Stimulated activated CD8-positive, alpha-beta memory T cell treated with anti-CD3 and anti-CD28 coated beads, Interleukin-4, amount 100 ng/mL, for 24 hours (primary cell): Measurements from ENCODE around the gene METTL4.

Experiments
- DNase-seq: peaks from one replicate; pipeline ENCODE4 v3.0.0-alpha.2; 2020; ENCODE audit warnings: low read depth

Gene METTL4, protein sequence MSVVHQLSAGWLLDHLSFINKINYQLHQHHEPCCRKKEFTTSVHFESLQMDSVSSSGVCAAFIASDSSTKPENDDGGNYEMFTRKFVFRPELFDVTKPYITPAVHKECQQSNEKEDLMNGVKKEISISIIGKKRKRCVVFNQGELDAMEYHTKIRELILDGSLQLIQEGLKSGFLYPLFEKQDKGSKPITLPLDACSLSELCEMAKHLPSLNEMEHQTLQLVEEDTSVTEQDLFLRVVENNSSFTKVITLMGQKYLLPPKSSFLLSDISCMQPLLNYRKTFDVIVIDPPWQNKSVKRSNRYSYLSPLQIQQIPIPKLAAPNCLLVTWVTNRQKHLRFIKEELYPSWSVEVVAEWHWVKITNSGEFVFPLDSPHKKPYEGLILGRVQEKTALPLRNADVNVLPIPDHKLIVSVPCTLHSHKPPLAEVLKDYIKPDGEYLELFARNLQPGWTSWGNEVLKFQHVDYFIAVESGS

DNA sequence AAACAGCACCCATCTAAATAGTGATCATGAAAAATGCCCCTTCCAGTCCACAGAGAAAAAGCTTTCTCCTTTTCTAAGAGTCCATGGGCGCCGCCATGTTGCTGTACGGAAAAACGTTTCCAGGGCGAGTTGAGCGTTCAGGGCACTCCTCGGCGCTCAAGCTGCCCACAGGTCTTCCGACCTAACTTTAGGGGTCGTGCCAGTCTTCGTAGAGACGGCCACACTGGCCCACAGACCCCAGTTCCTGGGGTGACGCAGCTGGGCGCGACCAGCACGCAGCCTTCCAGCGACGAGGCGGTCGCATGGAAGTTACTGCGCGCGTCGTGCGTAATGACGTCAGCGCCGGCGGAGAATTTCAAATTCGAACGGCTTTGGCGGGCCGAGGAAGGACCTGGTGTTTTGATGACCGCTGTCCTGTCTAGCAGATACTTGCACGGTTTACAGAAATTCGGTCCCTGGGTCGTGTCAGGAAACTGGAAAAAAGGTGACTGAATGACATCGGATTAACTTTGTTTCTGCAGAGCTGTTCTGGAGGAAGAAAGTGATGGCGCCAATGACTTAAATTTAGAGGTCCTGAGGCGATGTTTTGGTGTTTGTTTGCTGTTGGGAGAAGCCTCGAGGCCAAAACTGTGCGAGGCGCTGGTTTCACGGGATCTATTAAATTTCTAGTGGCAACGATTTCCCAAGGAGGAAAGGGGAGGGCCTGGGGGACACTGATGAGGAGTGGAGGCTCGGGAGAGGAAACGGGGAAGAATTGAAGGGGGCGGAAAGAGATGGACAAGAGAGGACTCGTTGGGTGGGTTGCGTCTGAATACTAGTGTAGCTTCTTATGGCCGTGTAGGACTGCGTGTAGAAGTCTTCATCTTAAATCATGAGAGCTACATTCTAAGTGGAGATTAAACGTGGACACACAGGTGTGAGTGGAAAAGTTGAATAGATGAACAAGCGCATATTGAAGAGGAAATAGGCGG lies at the start of gene METTL4, which contains the start of gene NDC80:
METTL4 (minus strand) TSS at position 306 of the 971 bp plus-strand sequence. CDS start 4,289 bp downstream, outside the sequence.
NDC80 (plus strand) TSS at position 358 of the 971 bp plus-strand sequence. CDS start 1,429 bp downstream, outside the sequence.
- DNase-seq: peak; percentile 77

DNA sequence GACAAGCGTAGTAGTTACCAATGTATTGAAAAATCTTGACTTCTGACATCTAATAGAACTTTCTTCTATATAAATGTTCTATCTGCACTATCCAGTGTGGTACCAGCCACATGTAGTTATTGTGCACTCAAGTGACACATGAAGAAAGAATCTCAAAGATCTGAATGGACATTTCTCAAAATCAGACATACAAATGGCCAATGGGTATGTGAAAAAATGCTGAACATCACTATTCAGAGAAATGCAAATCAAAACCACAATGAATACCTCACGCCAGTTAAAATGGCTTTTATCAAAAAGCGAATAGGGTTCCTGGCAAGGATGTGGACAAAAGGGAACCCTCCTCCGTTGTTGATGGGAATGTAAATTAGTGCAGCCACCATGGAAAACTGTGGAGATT lies 46.7 kb upstream of the METTL4 start:
- no peak for DNase-seq

DNA sequence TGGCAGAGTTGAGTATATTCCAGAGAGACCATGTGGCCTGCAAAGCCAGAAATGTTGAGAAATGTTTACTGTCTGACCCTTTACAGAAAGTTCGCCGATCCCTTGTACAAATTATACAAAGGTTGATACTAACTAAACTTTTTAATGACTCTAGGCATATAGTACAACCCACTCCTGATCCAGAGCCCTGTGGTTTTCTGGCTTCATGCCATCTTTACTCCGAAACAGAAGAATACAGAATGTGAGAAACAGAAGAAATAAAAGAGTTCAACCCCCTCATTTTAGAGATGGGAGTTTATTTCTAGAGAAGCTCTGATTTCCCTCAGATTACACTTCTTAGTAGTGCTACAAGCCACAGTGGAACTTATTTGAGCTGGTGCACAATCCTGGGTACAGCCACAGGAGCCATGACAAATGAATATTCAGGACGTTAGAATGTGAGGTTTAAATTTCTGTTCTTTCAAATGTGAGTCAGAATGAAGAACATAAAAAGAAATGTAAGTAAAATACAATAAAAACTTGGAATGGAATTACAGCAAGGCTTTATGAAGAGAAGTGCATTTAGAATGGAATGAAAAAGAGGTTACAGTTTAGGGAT lies 46.2 kb upstream of the METTL4 start:
- DNase-seq: no peak

DNA sequence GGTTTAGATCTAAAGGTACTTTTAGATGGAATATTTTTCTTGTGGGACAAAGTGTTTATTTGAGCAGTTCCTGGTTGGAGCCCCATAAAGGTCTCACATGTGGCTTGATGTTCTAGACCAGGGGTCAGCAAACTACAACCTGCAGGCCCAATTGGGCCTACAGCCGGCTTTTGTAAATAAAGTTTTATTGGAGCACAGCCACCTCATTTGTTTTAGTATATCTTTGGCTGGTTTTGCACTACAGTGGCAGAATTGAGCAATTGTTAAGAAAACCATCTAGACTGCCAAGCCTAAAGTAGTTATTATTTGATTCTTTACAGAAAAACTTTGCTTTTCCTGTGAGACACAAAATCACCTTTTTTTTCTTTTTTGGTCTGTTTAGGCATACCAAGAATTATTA lies 41.7 kb upstream of the METTL4 start:
- DNase-seq: no peak

DNA sequence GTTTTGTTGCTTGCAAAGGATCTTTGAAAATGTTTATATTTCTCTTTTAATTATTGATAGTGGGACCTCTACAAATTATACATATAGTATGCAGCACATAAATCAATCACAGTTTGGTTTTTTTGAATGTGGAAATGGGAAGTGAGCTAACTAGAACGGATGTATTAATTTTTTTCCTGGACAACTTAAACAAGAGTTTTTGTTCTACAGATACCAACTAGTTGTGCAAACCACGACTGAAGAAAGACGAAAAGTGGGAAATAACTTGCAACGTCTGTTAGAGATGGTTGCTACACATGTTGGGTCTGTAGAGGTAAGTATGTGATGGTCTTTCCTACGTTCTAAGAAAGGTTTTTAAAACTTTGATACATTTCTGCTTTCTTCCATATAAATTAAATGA lies 39.2 kb upstream of the METTL4 start:
- no peak for DNase-seq

DNA sequence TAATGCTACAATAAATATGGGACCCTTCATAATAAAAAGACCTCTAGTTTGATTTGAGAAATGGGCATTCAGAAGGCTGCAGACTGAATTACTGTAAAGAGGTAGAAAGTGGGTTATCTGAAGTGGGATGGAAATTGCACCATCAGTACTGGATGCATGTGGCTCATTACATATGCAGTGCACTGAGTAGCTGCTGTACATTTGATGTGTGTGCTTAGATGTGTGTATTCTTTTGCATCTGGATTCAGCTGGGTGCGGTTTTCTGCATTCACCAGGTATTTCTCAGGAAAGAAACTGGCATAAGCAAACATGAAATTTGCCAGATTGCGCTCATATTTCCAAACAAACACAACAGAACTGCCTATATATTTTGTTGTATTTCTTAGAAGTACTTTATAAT lies 38.3 kb upstream of the METTL4 start:
- no peak for DNase-seq

DNA sequence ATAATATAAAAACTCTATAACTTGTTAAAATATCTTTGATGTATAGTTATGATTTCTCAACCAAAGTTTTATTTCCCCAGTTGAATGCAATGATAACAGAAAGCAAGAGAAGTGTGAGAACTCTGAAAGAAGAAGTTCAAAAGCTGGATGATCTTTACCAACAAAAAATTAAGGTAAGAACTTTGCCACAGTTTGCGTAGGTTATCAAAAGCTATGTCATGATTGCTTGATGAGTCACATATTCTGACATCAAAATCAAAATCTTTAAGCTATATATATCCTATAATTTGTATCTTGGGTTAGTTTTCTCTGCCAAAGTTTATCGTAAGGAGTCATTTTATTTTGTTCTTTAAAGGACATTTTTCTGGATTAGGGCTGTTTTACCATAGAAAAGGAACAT lies 35.0 kb upstream of the METTL4 start:
- no peak for DNase-seq

DNA sequence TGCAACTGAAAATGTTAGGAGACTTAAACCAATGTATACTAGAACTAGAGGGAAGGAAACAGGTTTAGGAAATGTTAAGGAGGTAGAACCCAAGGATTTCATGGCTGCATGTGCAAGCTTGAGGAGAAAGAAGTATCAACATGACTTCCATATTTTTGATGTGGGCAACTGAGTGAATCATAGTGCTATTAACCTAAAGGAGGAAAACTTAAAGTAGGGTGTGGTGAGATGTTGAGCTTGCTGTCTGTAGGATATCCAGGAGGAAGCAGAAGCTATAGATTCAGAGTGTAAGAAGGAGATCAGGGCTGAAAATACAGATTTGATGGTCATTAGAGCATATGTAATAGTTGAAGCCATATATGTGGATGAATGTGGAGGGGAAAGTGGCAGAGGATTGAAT lies 31.5 kb upstream of the METTL4 start:
- no peak for DNase-seq

DNA sequence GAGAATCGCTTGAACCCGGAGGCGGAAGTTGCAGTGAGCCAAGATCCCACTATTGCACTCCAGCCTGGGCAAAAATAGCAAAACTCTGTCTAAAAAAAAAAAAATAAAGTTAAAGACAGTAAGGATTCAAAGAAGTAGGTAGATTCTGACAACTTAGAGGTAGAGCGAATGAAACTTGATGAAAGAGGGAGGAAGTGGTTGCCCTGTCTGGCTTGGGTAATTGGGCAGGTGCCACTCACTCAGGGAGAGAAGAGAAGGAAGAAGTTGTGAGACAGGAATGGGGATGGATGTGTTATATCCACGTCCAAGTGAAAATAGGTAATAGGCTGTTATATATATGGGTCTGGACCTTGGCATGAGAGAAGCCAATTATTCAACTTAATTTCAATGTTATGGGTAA lies 26.3 kb upstream of the METTL4 start:
- no peak for DNase-seq

DNA sequence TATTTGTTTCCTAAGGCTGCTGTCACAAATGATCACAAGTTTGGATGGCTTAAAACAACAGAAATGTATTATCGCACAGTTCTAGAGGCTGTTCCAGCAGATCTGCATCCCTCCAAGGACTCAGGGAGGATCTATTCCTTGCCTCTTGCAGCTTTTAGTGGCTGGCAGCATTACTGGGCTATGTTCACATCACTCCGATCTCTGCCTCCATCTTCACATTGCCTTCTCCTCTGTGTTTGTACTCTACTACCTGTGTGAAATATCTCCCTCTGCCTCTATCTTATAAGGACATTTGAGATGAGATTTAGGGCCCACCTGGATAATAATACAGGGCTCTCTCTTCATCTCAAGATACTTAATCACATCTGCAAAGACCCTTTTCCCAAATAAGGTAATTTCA lies 19.0 kb upstream of the METTL4 start:
- no peak for DNase-seq

DNA sequence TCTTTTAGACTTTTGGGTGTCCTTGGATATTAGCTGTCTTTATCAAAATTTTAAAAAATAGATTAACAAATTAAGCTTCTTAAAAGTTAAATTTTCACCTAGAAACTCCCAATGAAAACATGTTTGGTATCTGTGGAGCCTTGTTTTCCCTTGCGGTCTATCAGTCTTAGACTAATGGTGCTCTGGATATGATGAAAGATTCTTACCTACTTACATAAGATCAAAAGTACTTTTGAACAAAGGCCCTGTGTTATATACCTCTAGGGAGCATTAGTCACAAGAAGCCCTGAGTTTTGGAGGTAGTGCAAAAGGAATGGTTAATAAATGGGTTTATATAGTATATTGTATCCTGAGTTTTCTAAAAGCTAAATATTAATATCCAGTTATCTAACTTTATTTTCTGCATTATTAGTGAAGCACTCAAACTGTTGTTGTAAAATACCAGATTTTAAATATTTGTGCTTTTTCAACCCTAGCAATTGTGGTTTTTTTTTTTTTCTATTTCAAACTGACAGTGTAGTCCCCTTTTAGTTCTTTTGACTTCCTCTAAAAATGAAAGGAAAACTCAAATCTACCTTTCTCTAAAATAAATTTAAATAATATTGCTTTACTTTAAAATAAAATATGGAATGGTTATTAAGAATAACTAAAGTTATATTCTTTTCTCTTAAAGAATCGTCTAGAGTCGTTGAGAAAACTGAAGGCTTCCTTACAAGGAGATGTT lies 18.2 kb upstream of the METTL4 start:
- DNase-seq: no peak

DNA sequence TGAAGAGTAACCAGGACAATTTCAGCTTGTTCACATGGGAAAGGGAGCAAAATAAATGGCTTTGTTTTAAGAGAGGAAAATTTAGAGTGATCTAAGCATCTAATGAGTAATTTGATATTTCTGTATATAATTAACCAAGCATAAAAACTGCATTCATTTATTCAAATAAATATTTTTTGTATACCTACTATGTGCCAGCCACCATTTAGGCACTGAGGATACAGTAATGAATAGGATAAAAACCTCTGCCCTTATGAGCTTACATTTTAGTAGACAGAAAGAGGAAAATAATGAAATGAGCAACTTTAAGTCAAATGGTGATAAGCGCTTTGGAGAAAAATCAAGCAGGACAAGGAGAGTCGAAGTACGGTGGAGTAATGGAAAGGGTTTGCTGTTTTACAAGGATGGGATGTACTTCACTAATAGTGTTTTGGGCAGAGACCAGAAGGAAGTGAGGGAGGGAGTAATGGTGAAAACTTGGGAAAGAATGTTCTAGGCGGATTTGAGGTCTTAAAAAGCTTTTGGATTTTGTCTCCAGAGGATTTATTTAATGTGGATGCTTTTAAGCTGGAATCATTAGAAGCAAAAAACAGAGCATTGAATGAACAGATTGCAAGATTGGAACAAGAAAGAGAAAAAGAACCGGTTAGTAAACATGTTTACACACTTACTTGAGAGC lies 17.5 kb upstream of the METTL4 start:
- no peak for DNase-seq

DNA sequence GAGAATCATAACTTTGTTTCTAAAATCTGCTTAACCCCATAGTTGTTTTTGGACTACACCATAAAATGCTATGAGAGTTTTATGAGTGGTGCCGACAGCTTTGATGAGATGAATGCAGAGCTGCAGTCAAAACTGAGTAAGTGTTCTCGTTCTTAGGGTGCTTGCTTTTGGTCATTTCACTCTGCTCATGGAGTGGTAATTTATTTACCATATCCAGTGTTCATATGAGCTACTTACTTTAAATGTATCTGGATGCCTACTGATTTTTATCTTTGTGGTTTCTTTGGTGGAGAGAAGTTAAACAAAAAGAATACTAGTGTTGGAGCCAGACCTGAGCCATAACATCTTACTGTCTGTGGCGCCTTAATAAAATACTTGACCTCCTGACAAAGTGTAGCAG lies 16.5 kb upstream of the METTL4 start:
- DNase-seq: no peak

DNA sequence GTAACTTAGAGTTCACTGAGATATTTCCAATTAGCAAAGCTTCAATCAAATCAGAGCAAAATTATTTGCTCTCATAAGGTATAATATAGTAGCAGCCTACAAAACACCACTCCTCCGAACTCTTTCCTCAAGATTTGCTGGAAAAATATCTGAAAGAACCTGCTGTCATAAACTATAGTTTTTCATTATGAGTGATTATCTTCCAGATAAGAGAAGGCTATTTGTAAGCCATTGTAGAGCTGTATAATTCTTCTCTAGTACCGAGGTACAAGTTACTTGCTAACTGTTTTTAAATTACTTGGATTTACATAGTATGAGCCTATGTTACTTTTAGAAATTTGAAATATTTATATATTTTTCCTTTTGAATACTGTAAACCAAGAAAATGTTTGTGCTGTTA lies 2.1 kb upstream of the METTL4 start:
- DNase-seq: no peak

DNA sequence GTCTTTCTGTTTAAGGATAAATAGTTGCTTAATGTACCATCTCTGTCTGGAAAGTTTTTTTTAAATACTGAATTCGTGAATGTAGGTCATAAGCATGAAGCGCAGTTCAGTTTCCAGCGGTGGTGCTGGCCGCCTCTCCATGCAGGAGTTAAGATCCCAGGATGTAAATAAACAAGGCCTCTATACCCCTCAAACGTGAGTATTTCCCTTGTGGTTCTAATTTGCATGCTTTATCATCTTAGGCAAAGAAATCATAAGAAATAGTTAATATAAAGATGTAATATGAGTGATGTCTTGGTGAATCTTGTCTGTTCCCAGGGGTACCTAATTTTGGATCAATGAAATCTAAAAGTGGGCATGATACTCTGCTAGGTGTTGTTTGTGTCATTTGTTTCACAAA lies 1.6 kb upstream of the METTL4 start:
- no peak for DNase-seq

DNA sequence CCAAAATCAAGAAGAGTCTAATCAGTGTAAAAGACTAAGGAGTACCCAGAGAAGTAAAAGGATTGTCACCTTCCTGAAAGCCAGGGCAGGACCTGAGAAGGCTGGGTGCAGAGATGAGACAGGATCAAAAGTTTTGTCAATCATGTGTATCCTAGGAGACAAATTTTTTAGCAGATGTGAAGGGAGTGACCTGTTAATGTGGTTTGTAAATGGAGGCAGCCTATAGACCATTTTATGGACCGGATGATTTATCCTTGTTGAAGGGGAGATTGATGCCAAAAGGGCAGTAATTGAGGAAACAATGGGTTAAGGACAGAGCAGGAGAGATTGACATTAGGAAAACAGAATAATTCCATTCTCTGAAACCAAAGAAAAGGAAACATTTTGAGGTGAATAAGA lies 865 bp upstream of the METTL4 start:
- no peak for DNase-seq

DNA sequence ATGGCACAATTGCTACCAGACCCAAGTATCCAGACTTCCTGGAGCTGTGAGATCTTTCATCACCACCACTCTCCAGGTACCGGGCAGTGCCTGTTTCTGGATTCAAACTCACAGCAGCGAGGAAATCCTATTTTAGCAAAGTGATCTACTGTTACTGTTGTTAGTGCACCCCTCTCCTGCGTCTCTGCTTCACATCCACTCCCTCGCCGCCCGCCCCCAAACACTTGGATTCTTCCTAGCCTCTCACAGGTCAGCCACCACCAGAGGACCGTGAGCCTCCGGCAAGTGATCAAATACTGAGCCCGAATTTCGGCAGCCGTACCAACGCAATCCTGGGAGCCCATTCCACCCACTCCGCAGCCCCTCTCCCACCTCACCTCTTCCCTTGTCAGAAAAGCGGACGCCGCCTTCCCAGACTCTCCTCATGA lies 519 bp downstream of the METTL4 start:
- peak; percentile 45 for DNase-seq

DNA sequence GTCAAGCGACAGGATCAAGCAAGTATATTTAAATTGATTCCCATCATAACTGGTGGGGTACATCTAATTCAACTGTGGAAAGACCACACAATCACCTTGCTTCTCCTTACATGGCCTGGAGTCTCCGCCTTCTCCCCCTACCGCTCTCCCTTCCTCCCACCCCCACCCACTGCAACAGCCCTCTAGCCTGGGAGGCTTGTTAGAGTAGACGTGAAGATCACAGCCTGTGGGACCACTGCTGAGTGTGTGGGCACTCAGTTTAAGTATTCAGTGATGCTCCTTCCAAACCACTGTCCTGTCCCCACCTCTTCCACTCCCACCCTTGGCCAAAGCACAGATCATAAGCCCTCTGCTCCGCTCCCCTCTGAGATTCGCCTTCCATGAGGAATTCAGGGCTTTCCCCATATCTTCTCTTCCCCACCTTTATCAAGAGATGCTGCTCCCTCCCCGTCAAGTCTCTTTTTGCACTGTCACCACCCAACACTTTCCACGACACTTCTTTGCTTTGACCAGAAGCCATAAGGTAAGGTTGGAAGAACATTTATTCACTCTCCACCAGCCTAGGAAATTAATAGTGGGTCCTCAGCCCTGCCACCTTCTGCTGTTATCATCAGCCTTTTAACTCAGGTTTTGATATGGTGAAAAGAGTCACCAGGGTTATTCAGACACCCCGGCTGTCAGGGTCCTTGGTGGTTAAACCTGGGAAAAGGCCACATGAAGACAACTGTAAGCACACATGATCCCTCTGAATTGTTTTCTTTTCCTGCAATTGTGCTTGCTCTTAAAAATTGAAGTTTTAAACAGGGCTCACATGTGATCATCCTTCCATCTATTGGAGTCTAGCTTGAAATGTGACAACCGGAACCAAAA lies 1.7 kb downstream of the METTL4 start:
- no peak for DNase-seq

DNA sequence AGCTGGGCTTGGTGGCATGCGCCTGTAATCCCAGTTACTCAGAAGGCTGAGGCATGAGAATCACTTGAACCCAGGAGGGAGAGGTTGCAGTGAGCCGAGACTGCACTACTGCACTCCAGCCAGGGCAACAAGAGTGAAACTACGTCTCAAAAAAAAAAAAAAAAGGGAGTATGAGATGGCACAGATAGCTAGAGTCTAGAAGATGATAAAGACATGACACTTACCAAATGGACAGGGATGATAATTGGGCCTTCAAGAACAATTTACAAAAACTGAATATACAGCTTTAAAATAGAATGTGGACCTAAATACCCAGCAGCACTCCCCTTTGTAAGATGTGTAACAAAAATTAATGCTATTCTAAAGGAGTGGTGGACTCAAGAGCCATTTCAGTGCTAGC lies 2.7 kb downstream of the METTL4 start:
- no peak for DNase-seq

DNA sequence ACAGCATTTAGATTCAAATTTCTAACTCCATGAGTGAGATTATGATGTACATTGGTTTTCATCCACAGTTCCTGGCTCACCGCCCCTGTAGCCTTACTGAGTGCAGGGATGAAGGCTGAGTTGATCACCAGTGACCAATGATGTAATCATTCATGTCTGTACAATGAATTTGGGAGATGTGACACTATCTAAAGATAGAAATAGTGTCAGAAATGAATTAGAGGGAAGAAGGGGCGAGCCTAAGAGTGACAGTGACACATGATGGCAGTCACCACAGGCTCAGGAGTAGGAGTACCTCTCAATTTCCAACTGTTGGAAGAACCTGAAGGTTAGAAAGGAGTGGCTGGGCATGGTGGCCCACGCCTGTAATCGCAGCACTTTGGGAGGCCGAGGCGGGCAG lies 3.2 kb downstream of the METTL4 start:
- DNase-seq: no peak
